ENCODE results near the gene USP27X.
A peak's percentile ranks its signal among the peaks of the same experiment; 100 is the strongest.

USP27X gene

DNA sequence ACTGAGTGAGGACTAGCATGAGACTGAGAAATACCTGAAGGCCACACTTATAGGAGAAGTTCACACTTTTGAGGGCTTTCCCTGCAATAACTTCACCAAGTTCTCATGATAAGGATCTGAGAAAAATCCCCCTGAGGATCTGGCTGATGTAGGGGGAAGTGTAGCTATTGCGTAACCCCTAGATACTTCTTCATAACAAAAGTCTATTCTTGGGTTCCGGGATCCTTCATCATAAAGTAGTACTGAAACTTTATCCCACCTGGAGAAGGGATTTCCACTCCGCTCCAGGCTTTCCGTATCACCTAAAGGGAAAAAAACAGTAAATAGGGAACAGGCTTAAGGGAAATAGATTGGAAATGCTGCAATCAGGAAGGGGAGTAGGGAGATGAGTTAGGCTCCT lies 13.3 kb downstream of the USP27X start:
- peak; percentile 5 for DNase-seq

DNA sequence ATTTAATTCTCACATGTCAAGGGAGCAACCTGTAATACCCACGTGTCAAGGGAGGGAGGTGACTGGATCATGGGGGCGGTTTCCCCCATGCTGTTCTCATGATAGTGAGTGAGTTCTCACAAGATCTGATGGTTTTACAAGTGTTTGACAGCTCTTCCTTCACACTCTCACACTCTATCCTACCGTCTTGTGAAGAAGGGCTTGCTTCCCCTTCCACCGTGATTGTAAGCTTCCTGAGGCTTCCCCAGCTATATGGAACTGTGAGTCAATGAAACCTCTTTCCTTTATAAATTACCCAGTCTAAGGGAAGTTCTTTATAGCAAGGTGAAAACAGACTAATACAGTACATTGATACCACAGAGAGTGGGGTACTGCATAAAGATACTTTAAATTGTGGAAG lies 17.7 kb downstream of the USP27X start:
- DNase-seq, result no peak

DNA sequence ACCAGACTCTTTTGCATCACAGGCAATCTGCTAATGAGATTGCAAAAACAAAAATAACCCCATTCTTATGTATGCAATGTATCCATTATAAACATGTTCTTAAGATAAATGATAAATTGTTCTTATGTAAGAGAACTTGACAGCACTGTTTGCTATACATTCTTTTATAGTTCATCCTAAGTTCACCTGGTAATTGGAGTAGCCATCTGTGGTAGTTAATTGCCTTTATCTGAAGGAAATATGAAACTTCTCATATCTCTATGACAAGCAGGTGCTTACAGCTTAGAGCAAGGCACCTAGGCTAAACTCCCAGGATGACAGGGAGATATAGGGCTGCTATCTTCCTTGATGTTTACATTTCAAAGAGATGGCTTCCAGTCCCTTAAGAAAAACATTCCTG lies 21.8 kb downstream of the USP27X start:
- DNase-seq, result no peak

DNA sequence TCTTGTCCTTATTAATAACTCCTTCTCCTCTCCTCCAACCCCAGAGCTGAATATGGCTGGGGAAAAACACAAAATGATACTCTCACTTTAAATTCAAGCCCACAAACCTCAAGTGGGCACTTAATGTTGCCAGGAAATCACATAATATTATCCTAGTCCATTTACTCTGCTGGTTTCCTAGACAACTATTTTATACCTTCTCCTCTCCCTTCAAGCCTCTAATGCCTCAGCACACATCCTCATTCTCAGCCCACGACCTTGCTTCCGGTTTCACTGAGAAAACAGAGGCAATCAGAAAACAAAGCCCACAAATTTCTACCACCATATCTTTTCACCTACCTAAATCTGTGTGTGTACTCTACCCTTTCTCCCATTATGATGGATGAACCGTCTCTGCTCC lies 31.1 kb downstream of the USP27X start:
- DNase-seq, result no peak

DNA sequence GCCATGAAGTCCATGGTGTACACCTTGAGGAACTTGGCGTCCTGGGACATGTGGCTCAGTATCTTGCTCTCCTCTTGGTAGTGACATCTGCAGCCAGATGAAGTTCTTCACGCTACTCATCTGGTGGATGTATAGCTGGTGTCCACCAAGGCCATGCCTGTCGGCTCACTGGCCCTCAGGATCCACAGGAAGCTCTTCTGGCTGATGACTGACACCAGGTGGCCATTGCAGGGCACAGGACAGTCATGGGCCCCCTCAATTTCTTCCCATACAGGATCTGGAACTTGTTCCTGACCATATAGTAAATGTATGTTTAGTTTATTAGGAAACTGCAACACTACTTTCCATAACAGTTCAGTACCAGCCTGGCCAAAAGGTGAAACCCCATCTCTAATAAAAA lies 32.8 kb downstream of the USP27X start:
- DNase-seq, result no peak

DNA sequence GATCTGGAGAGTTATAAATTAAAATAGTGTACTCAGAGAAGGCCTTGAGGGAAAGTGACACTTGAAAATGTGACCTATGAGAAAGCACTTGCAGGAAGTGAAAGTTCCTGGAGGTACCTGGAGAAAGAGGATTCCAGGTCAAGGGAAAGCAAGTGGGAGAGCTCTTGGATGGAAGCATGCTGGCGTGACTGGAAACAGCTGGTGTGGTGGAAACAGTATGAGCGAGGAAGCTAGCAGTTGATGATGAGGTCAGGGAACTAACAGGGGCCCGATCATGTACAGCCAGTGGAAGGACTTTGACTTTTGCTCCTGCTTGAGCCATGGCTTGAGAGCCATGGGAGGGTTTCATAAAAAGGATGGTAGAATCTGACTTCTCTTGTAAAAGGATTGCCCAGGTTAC lies 33.6 kb downstream of the USP27X start:
- DNase-seq, result no peak

DNA sequence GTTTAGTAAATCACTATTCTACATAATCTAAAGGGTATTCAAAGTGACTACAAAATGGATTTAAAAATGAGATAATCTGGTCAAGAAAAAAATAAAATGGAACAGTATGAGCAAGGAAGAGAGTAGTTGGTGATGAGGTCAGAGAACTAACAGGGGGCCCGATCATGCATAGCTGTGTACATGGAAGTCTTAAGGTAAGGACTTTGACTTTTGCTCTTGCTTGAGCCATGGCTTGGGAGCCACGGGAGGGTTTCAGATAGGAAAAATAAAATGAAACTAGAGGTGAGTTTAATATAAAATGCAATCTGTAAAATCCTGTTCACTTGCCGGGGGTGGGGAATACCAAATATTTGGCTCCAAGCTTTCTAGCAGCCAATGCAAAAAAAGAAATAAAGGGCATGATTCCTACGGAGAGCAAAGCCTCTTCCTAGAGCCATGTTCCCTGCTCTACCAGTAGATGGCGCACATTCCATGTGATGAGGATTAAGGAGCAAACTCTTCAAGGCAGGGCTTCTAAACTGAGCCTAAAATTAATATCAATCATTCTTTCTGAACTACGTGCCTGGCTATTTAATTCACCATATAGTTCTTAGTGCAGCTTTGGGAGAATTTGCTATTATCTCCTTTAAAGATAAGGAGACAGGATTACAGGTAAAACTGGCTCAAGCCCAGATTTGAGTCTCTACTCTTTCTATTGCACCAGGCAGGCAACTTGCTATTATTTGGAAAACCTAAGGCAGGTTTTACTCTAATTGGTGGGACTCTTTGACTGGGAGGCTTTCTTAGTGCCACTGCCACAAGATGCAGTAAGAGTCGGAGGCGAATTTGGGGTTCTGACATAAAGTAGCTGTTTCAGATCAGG lies 36.3 kb downstream of the USP27X start:
- DNase-seq, result peak; percentile 65

DNA sequence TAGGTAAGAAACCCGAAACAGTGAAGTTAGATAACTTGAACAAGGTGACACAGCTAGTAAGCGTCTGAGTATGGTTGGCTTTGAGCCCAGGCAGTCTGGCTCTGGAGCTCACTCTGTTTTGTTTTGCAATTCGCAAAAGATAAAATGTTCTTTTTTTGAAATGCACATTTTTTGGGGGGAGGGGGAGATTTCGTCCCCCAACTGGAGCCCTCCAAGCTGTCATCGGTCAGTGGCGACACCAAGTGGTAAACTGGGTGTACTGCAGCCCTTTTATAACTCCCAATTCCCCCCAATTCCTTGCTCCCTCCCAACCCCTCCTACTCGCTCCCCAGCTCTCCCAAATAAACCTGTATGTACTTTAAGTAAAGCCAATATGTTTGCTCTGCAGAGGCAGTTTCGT lies 40.3 kb downstream of the USP27X start:
- DNase-seq, result peak; percentile 56

DNA sequence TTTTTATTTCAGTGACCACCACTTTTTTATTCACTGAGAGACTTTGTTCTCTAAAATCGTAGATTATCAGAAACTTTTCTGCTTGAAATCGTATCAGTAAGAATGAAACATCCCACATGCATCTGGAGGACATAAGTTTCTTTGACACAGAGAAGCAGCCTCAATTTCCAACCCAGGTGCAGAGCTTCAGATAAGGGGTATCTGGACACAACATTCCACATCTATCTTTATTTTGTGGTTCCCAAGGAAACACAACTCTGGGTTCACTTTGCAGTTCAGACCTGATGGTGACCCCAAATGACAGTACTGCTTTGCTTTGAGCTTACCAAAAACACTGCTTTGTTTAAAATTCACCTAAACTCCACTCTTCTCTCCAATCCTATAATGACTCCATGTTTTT lies 41.8 kb downstream of the USP27X start:
- DNase-seq, result peak; percentile 53

DNA sequence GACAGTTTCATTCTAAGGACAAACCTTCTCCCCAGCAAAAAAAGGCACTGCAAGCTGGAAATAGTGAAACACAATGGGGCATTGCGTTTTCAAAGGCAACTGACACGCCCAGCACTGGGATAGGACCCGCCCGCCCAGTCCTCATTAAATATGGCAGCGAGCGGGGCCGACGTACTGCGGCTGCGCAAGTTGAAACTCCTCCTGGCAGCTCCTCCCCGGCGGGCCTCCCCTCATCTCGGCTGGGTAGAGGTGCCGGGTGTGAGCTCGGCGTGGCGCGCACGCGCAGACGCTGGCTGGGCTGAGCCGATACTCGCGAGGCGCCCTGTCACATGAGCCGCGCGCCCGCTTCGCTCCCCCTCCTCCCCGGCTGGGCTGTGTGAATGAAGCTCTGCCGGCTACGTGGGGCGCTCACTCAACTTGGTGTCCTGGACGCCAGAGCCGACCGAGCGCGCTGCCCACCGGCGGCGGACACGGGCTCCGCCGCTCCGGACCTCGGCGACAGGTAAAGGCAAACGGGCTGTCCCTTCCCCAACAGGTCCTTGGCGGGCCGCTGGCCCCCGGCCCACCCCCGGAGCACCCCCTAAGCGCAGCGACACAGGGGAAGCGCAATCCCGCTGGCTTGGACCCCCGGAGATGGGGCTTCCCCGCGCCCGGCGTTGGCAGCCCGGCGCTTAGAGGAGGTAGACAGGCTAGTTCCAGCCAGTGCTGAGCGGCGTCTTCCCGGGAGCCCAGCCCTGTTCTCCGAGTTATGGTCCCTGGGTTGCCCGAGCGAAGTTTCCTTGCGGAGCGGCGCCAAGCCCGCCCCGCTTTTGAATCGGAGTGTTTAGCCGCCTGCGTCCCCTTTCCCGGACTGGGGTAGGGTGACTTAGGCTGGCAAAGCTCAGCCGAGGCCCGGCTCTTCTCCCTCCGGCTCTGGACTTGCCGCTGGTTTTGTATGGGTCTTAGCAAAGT lies 43.3 kb downstream of the USP27X start, which contains the start of gene CLCN5:
Gene CLCN5 (plus strand): TSS at position 306 of the 951 bp plus-strand sequence. CDS start 2,703 bp downstream, outside the sequence.
- peak; percentile 97 for DNase-seq

DNA sequence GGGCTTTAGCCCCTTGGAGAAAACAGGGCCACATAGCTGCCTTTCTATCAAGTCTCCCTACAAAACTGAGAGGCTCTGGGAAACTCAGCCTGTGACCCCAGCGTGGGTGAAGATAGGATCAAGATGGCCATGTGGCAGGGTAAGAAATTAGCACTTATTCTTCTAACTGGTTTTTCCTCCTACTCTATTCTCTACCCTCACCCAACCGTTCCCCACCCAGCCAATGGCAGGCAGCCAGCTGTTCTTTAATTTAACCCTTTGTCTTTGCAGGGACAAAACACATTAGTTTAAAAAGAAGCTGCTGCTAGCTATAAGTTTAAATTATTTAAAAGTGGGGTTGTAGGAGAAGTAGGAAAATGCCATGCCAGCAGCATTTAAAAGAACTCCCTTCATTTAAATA lies 45.9 kb downstream of the USP27X start:
- DNase-seq, result peak; percentile 51

DNA sequence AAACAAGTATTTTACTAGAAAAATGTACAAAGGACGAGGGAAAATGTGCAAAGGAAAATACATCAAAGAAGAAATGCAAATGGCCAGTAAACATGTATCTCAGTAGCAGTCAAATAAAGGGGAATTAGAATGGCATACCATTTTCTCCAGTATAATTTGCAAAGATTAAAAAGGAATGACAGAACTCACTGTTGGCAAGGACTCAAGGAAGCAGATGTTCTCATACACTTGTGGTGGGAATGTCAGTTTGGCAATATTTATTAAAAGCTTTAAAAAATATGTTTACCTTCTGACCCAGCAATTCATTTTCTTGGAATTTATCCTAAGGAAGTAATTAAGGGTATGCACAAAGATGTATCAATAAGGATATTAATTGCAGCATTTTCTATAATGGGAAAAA lies 50.8 kb downstream of the USP27X start:
- DNase-seq, result no peak
